Pons (tissue), 1 donor: Measurements from ENCODE around the gene FLRT3.

Experiments
- DNase-seq: peaks from one replicate; pipeline ENCODE4 v3.0.0-alpha.2; 2016; ENCODE audit warnings: low spot score

FLRT3 gene

DNA sequence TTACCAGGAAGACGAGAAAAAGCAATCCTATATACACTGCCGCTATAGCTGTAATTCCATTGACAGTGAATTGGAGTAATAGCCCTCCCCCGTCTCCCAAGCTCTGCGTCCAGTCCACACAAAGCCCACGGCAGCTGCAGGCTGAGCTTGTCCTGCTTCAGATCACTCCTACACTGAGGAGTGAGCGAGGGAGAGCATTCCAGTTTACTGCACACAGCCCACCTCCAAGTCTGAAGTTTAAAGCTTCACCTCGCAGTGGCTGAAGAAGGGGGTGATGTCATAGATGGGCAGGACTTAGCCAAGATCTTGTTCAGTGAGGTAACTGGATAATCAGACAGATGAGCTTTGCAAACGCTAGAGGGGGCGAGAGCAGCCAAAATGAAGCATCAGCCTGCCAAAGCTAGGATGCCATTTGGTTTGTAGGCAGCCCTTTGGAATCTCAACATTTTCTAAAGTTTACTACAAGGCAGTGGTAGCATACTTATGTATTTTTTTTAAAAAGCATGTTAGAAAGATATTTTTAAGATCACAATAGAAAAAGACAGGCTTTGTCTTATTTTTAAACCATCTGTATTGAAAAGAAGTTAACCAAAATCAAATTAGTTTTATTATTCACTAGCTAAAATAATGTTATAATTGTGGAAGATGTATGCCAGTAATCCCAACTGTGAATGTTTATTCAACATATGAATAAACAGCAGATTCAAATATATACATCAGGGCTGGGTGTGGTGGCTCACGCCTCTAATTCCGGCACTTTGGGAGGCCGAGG is at the start of gene FLRT3:
FLRT3 (minus strand) TSS at position 213 of the 772 bp plus-strand sequence. CDS start 10,106 bp downstream, outside the sequence.
- peak; percentile 98 for DNase-seq

DNA sequence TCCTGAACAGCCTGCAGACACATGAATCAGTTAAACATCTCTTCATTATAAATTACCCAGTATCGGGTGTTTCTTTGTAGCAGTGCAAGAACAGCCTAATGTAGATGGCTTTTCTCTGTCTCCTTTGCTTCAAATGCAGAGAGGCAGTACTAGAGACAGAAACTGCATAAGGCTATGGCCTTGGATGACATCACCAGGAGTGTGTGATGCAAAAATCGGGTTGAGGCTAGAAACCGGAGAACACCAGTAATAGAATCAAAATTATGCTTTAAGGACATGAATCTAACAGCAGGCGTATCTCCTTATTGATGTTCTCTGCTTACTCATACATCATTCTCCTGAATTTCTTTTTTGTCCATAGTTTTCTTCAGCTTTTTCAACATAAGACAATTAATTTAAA is 49.3 kb upstream of the FLRT3 start:
- no peak for DNase-seq

- DNase-seq: no peak
Measured at GRCh38 chr20:14385176-14385740, 47.8 kb upstream of the FLRT3 start.

- no peak for DNase-seq
Measured at GRCh38 chr20:14384416-14385175, 47.2 kb upstream of the FLRT3 start.

GRCh38 chr20:14383335-14383734 is 45.9 kb upstream of the FLRT3 start:
- no peak for DNase-seq

DNA sequence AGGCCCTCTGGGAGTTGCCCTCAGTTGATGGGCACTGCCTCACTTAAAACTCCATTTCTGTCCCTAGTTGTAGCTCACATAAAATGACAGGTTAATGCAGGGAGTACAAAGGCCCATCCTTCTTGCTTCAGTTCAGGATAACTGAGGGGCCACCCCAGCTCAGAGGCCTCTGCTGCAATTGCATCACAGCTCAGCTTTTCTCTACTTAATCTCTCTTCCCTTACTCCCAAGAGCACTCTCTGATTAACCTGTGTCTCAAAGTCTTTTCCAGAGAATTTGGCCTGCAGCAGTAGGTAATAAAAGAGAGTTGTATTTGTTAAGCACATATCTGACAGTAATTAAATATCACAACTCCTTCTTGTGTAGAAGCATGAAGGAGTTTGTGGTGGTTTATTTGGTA is 40.9 kb upstream of the FLRT3 start:
- DNase-seq: no peak

- DNase-seq: peak; percentile 28
Measured at GRCh38 chr20:14375416-14375985, 38.1 kb upstream of the FLRT3 start.

DNA sequence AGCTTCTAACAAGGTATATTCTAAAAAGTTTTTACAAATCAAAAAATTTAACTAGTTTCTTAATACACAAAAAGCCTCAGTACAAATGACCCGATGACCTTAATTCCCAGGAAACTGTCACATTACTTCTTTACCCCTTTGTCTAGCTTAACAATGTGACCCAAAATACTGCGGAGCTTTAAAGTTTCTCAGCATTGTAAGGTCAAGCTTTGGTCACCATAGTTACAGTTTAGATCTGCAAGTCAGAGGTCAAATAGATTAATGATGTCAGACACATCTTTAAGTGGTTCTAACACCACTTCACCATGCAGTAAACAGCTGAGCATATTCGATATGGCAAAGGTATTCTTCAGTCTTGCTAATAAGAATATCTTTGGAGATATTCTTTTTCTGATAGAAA is 36.8 kb upstream of the FLRT3 start:
- no peak for DNase-seq

GRCh38 chr20:14361509-14362345 is 24.3 kb upstream of the FLRT3 start:
- DNase-seq: no peak

GRCh38 chr20:14360416-14360815 is 23.0 kb upstream of the FLRT3 start:
- DNase-seq: no peak

DNA sequence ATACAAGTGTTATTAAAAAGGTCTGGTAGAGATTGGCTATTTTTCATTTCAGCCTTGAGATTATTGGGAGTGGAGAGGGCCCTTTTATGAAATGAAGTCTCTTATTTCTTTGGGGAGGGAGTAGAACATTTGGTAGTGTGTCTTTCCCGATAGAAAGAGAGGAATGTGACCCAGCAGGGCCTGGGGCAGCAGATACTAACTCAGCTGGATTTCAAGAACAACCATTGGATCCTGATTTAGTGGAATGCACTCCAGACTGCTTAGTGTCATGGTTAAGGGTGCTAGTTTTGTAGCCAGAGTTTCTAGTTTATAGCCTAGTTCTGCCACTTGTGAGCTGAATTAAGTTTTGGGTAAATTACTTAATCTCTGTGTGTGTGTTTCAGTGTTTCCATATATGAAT is 18.4 kb upstream of the FLRT3 start:
- DNase-seq: no peak

- DNase-seq: no peak
Measured at GRCh38 chr20:14344746-14345145, 7.3 kb upstream of the FLRT3 start.

- DNase-seq: no peak
Measured at GRCh38 chr20:14343491-14344065, 6.2 kb upstream of the FLRT3 start.

GRCh38 chr20:14342918-14343317 is 5.5 kb upstream of the FLRT3 start:
- DNase-seq: no peak

- DNase-seq: no peak
Measured at GRCh38 chr20:14341801-14342200, 4.4 kb upstream of the FLRT3 start.

GRCh38 chr20:14336686-14337085 is 726 bp downstream of the FLRT3 start:
- peak; percentile 63 for DNase-seq

DNA sequence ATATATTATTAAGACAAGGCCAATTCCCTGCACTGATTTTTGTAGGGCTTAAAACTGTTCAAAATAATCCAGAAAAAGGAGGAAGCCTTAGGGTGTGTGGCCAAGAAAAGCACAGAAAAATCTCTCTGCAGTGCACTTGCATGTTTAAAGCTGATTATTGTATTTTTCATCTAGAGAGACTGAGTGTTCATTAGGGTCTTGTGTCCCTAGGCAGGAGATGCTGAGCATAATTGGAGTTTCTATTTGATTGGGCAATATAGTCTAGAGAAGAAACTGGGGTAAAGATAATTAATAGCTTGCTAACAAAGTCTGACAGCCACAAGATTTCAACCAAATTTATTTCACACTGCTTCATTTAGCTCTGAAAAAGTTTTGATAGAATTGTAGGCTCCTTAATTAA is 2.4 kb downstream of the FLRT3 start:
- DNase-seq: peak; percentile 47

DNA sequence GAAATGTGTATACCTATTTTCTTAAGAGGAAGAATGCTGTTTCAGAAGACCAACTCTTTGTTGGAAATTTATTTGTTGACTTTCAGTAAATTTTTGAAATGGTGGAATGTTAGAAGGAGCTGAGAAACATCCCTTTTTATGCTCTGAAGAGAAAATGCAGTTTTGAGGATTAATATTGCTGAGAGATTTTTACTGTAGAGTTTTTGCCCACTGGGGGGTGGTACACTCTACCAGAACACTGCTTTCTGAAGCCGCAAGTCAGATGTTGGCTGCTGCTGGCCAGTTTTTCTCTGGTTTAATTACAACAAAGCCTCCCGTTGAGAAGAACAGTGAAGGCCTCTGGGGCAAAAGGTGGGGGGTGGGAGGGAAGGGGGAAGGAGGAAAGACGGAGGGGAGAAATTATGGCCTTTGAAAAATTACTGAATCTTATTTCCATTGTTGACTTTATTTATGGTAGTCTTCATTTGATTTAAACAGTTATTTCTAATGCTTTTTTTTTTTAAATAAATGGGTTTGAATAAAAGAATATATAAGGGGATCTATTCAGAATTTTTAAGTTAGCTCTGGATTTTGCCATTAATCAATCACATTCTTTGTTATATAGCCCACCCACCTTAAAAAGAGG is 3.0 kb downstream of the FLRT3 start:
- peak; percentile 94 for DNase-seq

GRCh38 chr20:14333721-14334120 is 3.7 kb downstream of the FLRT3 start:
- DNase-seq: peak; percentile 56

DNA sequence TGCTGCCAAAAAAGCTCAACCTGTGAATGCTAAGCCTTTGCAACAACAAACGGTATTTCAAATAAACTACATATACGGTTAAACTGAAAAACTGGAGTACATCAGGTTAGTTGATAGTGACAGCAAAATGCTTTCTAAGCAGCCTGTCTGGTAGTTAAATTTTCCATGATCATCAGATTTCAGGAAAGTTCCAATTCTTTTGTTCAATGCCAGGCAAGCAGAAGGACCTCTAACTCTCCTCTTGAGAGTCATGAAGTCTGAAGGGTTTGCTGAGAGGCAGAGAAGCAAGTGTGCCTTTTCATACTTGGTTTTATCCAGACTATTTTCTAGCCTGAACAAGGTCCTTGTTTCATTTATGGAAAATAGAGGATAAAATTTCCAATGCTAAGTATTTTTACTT is 4.5 kb downstream of the FLRT3 start:
- DNase-seq: peak; percentile 48

GRCh38 chr20:14331646-14332045 is 5.8 kb downstream of the FLRT3 start:
- no peak for DNase-seq
